GM12878 (cell line): Measurements from ENCODE around the gene PRKCG. TPM values are rescaled to one million over a fixed set of nuclear protein-coding genes. Genes with fewer than 3 reads are reported as not detected.

Experiments
- ATAC-seq: fragments of 200-7000 bp; cut with Tn5 transposase; 3 replicates; pipeline ENCODE4 v1.9.1; 2020; ENCODE audit warnings: mild to moderate bottlenecking, moderate library complexity
- BruUV-seq: library from RNA; stranded (reverse); fragments of 400-500 nt; replicated peaks from 2 replicates; lab custom pipeline; 2021; lab: Mats Ljungman, UMichigan
- CTCF ChIA-PET: fragments of 300-600 bp; sonication (Branson Sonifier 250); formaldehyde crosslinking; extraction: SDS; loops from one replicate; lab custom pipeline; 2021; ENCODE audit warnings: inconsistent platforms; lab: Yijun Ruan, JAX
- POLR2A ChIA-PET: fragments of 350-600 bp; formaldehyde crosslinking; extraction: SDS; loops from one replicate; lab custom pipeline; 2021; ENCODE audit warnings: inconsistent platforms; lab: Charles Lee
- RAD21 ChIA-PET: fragments of 300-600 bp; sonication (Branson Sonifier 250); formaldehyde crosslinking; loops from one replicate; lab custom pipeline; 2023; ENCODE audit warnings: antibody characterized with exemption; ENCODE audit not compliant: unreplicated experiment; lab: Charles Lee
- SMC1A ChIA-PET: fragments of 300-600 bp; sonication (Branson Sonifier 250); formaldehyde crosslinking; loops from one replicate; lab custom pipeline; 2023; ENCODE audit not compliant: unreplicated experiment, uncharacterized antibody; lab: Charles Lee
- DNase-seq: peaks from one replicate; pipeline ENCODE4 v3.0.0-alpha.2; 2011; ENCODE audit warnings: low read depth, low spot score
- FAIRE-seq: peaks from 3 replicates; lab custom pipeline; 2011; peaks lifted over from hg19 to GRCh38; lab: Jason Lieb, UNC
- H2AFZ ChIP-seq: 2 replicates; pipeline ENCODE4 v1.6.0; 2011; ENCODE audit warnings: low read depth, low read length, control low read depth; ENCODE audit not compliant: control insufficient read depth
- H3K27ac ChIP-seq: 2 replicates; pipeline ENCODE4 v1.5.1; 2011; ENCODE audit warnings: control low read depth; ENCODE audit not compliant: control insufficient read depth, insufficient read depth
- H3K27me3 ChIP-seq, 2 experiments: replicated peaks in 1 of 2; 2 replicates each; pipeline versions ENCODE4 v1.6.0 to v1.6.1; 2011; ENCODE audit warnings: low read length in 1 of 2; ENCODE audit not compliant: control insufficient read depth in 2 of 2, insufficient read depth in 2 of 2
- H3K36me3 ChIP-seq, 2 experiments: 2 replicates each; pipeline ENCODE4 v1.5.1; 2011; ENCODE audit warnings: low read length in 1 of 2; ENCODE audit not compliant: control insufficient read depth in 2 of 2, insufficient read depth in 2 of 2
- H3K4me1 ChIP-seq: 2 replicates; pipeline ENCODE4 v1.6.1; 2011; ENCODE audit warnings: mild to moderate bottlenecking, low read length, moderate library complexity, mixed read lengths; ENCODE audit not compliant: control insufficient read depth, insufficient read depth
- H3K4me2 ChIP-seq: 2 replicates; pipeline ENCODE4 v1.6.0; 2011; ENCODE audit warnings: control low read depth; ENCODE audit not compliant: control insufficient read depth, insufficient read depth
- H3K4me3 ChIP-seq: fragments of 200-600 bp; sonication (generic); 2 replicates; pipeline ENCODE4 v1.5.1; 2016
- H3K79me2 ChIP-seq: 2 replicates; pipeline ENCODE4 v1.6.0; 2011; ENCODE audit warnings: low read length; ENCODE audit not compliant: control insufficient read depth, insufficient read depth
- H3K9ac ChIP-seq: 2 replicates; pipeline ENCODE4 v1.8.0; 2011; ENCODE audit warnings: low read length, control low read depth, mixed read lengths; ENCODE audit not compliant: control insufficient read depth, insufficient read depth
- H3K9me3 ChIP-seq: replicated peaks from 3 replicates; pipeline ENCODE4 v1.5.1; 2011; ENCODE audit warnings: mild to moderate bottlenecking, low read length; ENCODE audit not compliant: control insufficient read depth, insufficient read depth
- H4K20me1 ChIP-seq: 2 replicates; pipeline ENCODE4 v1.6.0; 2011; ENCODE audit not compliant: control insufficient read depth, insufficient read depth
- FOXM1 ChIP-seq: IDR thresholded peaks from 2 replicates; pipeline ENCODE4 v1.6.1; 2012; ENCODE audit warnings: low read depth, mild to moderate bottlenecking, inconsistent platforms, low read length, moderate library complexity
- IKZF2 ChIP-seq, 2 experiments: fragments of 450-650 bp; IDR thresholded peaks; 2 replicates each; pipeline ENCODE4 v1.6.1; 2017; ENCODE audit warnings: mild to moderate bottlenecking in 2 of 2, moderate library complexity in 2 of 2
- IRF4 ChIP-seq: IDR thresholded peaks from 2 replicates; pipeline ENCODE4 v1.6.1; 2011; ENCODE audit warnings: low read depth, low read length
- MYB ChIP-seq: fragments of 150-350 bp; IDR thresholded peaks from 2 replicates; pipeline ENCODE4 v1.6.1; 2014; ENCODE audit warnings: mild to moderate bottlenecking, low read depth, low read length, borderline replicate concordance
- YBX1 ChIP-seq: fragments of 450-650 bp; IDR thresholded peaks from 2 replicates; pipeline ENCODE4 v1.6.1; 2016; ENCODE audit warnings: antibody characterized with exemption
- YY1 ChIP-seq: IDR thresholded peaks from 2 replicates; pipeline ENCODE4 v1.6.1; 2011; ENCODE audit warnings: low read depth, mild to moderate bottlenecking, low read length
- ZBED1 ChIP-seq: IDR thresholded peaks from 2 replicates; pipeline ENCODE4 v1.6.1; 2016; ENCODE audit warnings: borderline replicate concordance
- ZNF384 ChIP-seq: IDR thresholded peaks from 2 replicates; pipeline ENCODE4 v1.6.1; 2012; ENCODE audit warnings: low read depth, mild to moderate bottlenecking, low read length, improper control_type of control experiment, borderline replicate concordance
- WGBS: methylation state at CpG from one replicate; pipeline ENCODE4 v1.1.6; 2016; ENCODE audit warnings: low lambda C conversion rate; ENCODE audit not compliant: insufficient replicate concordance, insufficient coverage; ENCODE audit errors: missing lambda C conversion rate; 5-methylcytosine and 5-hydroxymethylcytosine counted together
- in situ Hi-C: fragments of 300-500 bp; cut with MboI; formaldehyde crosslinking; loops from 9 replicates; pipeline ENCODE4 v1.14.3; 2018; ENCODE audit warnings: mixed read lengths
- intact Hi-C: fragments of 100-400 bp; cut with micrococcal nuclease; formaldehyde crosslinking; loops from one replicate; pipeline ENCODE4 v1.14.2; 2022; ENCODE audit not compliant: unreplicated experiment
- polyA plus RNA-seq, 11 experiments: library from polyadenylated mRNA; depleted of rRNA in 4 of 11; unstranded in 6 of 11; stranded (reverse) in 5 of 11; fragments of >200 nt; fragmentation: Nextera tagmentation in 4 of 11; fragmentation: Illumina TruSeq in 1 of 11; extraction: Ambion mirVana in 4 of 11; extraction: Trizol in 1 of 11; gene quantifications; 1 replicate in 1 of 11; 2 replicates in 10 of 11; pipeline versions ENCODE4 v1.2.1 to v1.2.3, GENCODE V29; 2011 to 2016; ENCODE audit warnings: inconsistent platforms in 2 of 11, missing spikeins in 2 of 11, low read depth in 1 of 11
- total RNA-seq, 4 experiments: library from RNA; depleted of rRNA in 3 of 4; stranded (reverse); fragments of >200 nt in 3 of 4; fragmentation: Illumina TruSeq in 1 of 4; extraction: Trizol in 1 of 4; gene quantifications; 2 replicates each; pipeline versions ENCODE4 v1.2.1 to v1.2.3, GENCODE V29; 2013 to 2021
- TF ChIP-seq, protein P1 (sequence below): IDR thresholded peaks from 2 replicates; pipeline ENCODE4 v1.6.1; 2012; ENCODE audit warnings: mild to moderate bottlenecking, low read depth, low read length

PRKCG gene
- total and polyA plus RNA-seq, 10 of the 15 experiments (the other 5 are each of a cell fraction or from before 2014, with no cell fraction given): not detected

DNA sequence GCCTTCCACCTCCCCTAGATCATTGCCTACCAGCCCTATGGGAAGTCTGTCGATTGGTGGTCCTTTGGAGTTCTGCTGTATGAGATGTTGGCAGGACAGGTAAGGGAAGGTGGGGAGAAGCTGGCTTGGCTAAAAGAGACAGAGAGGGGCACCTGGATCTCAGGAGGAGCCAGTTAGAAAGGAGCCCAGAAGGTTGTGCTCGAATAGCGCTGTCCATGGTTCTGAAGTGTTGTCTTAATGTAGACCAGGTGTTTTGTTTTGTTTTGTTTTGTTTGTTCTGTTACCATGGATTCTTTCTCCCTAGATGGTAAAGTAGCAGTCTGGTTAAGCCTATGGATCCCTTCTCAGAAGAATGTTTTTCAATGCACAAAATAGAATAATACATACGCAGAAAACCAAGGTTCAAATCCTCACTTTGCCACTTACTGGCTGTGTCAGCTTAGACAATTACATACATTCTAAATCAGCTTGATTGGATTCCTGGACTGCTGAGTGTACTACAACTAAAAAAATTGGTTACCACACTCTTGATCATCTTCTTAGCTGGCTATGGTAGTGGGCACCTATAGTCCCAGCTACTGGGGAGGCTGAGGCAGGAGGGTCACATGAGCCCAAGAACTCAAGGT, 21.2 kb downstream of the PRKCG start:
- intact Hi-C loops (no loop called here), in situ Hi-C loops (no loop called here)
- no peak overlapping the region for H2AFZ ChIP-seq
- ChIA-PET RAD21 (no interaction called here), POLR2A (no interaction called here), CTCF (no interaction called here), SMC1A (no interaction called here)
- FAIRE-seq: no peak
- H3K27me3 ChIP-seq: no peaks in the 10 kb centered on the region
- no peak overlapping the region for H3K4me2 ChIP-seq
- H3K4me3 ChIP-seq: no peak overlapping the region
- BruUV-seq: no TSS peak
- no peak for ATAC-seq
- H3K27ac ChIP-seq: no peak overlapping the region
- no peaks in the 10 kb centered on the region for H4K20me1 ChIP-seq
- no peaks in the 10 kb centered on the region for H3K4me1 ChIP-seq
- no peaks in the 10 kb centered on the region for H3K79me2 ChIP-seq
- no peak for DNase-seq
- H3K9me3 ChIP-seq: no peaks in the 10 kb centered on the region
- no peaks in the 10 kb centered on the region for H3K36me3 ChIP-seq
- no peak overlapping the region for H3K9ac ChIP-seq
- WGBS: 31% methylated on average over 4 of the region's 4 CpGs
- TF ChIP-seq IKZF2 (IDR thresholded peaks at IDR 0.05): no peak
- no peak for TF ChIP-seq ZNF384
- TF ChIP-seq YY1: no peak
- TF ChIP-seq MYB: no peak
- TF ChIP-seq, protein P1, sequence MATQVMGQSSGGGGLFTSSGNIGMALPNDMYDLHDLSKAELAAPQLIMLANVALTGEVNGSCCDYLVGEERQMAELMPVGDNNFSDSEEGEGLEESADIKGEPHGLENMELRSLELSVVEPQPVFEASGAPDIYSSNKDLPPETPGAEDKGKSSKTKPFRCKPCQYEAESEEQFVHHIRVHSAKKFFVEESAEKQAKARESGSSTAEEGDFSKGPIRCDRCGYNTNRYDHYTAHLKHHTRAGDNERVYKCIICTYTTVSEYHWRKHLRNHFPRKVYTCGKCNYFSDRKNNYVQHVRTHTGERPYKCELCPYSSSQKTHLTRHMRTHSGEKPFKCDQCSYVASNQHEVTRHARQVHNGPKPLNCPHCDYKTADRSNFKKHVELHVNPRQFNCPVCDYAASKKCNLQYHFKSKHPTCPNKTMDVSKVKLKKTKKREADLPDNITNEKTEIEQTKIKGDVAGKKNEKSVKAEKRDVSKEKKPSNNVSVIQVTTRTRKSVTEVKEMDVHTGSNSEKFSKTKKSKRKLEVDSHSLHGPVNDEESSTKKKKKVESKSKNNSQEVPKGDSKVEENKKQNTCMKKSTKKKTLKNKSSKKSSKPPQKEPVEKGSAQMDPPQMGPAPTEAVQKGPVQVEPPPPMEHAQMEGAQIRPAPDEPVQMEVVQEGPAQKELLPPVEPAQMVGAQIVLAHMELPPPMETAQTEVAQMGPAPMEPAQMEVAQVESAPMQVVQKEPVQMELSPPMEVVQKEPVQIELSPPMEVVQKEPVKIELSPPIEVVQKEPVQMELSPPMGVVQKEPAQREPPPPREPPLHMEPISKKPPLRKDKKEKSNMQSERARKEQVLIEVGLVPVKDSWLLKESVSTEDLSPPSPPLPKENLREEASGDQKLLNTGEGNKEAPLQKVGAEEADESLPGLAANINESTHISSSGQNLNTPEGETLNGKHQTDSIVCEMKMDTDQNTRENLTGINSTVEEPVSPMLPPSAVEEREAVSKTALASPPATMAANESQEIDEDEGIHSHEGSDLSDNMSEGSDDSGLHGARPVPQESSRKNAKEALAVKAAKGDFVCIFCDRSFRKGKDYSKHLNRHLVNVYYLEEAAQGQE: peak; percentile 85
- no peak for TF ChIP-seq YBX1
- no peak for TF ChIP-seq ZBED1
- no peak for TF ChIP-seq FOXM1
- no peak for TF ChIP-seq IRF4
